ENCODE measurements around the gene TFCP2L1. TPM values are rescaled to one million over a fixed set of nuclear protein-coding genes. Genes with fewer than 3 reads are reported as not detected.

Gene TFCP2L1
- total RNA-seq, 1 experiment from 2014 or later = 18.4 TPM

DNA sequence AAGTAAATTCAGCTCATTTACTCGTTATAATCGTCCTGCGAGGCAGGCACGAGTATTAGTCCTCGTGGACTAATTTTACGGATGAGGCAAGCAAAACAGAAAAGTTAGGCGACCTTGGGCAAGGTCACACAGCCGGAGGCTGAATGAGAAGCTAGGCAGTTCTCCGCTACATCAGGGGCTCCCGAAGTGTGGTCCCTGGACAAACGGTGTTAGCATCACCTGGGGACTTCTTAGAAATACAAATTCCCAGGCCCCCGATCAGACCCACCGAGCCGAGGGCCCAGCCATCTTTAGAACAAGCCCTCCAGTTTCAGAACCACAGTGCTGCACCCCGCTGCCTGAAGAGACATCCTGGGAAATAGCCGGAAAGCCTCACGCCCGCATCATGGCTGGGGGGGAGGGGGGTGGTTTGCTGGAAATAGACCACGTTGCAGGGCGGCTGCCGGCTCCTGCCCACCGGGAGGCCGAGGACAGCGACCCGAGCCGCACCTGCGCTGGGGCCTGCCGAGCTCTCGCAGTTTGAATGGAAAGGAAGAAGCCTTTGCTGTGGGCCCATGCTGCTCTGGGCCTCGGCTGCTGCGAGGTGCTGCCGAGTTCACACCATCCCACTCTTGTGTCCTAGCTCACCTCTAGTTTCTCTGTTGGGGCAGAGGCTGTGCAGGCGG lies 72.2 kb downstream of the TFCP2L1 start:
- Histone ChIP-seq H3K4me3 (ENCODE audit: low read depth, low read length) (no peak overlapping the region), H3K4me1 (peaks cover 40% of the 10 kb centered on the region), H3K36me3 (ENCODE audit: control insufficient read depth, insufficient read depth, low read length) (no peaks in the 10 kb centered on the region), H3K27me3 (replicated peaks; ENCODE audit: control insufficient read depth, insufficient read depth, low read length) (no peaks in the 10 kb centered on the region), H3K9me3 (no peaks in the 10 kb centered on the region)
- H3K9me3 Mint-ChIP-seq (ENCODE audit: unreplicated experiment) = no peaks in the 10 kb centered on the region
- BruUV-seq (replicated peaks) = no TSS peak
- H3K36me3 Mint-ChIP-seq (ENCODE audit: insufficient read depth, unreplicated experiment) = peaks cover 8% of the 10 kb centered on the region
- no peak for DNase-seq
- POLR2A ChIA-PET = interaction anchor here (0.5 kb wide), 2 partner anchors 103 to 218 kb away, joined by 3 to 7 read pairs; no protein-coding TSS in a partner anchor
- intact Hi-C loops (cut with micrococcal nuclease; ENCODE audit: unreplicated experiment) = loop anchor here (5.0 kb wide), 1 partner anchor 85 kb away; no protein-coding TSS in a partner anchor
- TF ChIP-seq CTCF (IDR thresholded peaks at IDR 0.05; ENCODE audit: insufficient read depth in 1 of 2, low read depth in 1 of 2, low read length in 1 of 2, severe bottlenecking in 1 of 2, unreplicated experiment in 1 of 2) = no peak
- H3K27me3 Mint-ChIP-seq (ENCODE audit: insufficient read depth, unreplicated experiment) = no peaks in the 10 kb centered on the region
- H3K27ac Mint-ChIP-seq (ENCODE audit: unreplicated experiment) = no peak overlapping the region
- CTCF ChIA-PET = interaction anchor here (2.3 to 3.0 kb wide), 2 partner anchors 84 to 143 kb away, joined by 16 to 25 read pairs; no protein-coding TSS in a partner anchor
- H3K4me1 Mint-ChIP-seq (ENCODE audit: low read depth, unreplicated experiment) = peaks cover 29% of the 10 kb centered on the region
- H3K4me3 Mint-ChIP-seq (ENCODE audit: unreplicated experiment) = no peak overlapping the region

DNA sequence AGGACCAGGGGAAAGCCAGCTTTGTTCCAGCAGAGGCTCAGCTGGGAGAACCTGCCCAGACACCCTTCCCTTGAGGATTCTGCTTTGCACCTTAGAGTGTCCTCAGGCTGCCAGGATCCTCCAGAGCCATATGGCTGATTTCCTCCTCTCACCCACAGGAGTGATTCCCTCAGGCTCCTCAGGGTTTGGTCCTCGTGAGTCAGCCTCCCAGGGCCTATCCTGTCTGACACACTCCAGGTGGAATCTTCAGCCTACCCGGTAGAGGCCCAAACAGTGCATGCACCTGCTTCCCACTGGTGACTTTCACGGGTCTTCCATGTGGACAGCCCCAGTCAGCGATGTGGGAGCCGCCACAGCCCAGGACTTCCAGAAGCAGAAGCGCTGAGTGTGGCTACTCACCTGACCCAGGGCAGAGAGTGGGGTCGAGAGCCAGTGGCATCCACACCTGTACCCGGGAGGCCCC lies 73.3 kb downstream of the TFCP2L1 start:
- DNase-seq = no peak

More for the DNA sequence above, 73.3 kb downstream of the TFCP2L1 start:
- Mint-ChIP-seq H3K36me3 (ENCODE audit: insufficient read depth, unreplicated experiment) (peaks cover 8% of the 10 kb centered on the region), H3K27ac (ENCODE audit: unreplicated experiment) (peak overlapping the region; percentile 67), H3K9me3 (ENCODE audit: unreplicated experiment) (no peaks in the 10 kb centered on the region), H3K27me3 (ENCODE audit: insufficient read depth, unreplicated experiment) (no peaks in the 10 kb centered on the region), H3K4me3 (ENCODE audit: unreplicated experiment) (peak overlapping the region; percentile 42), H3K4me1 (ENCODE audit: low read depth, unreplicated experiment) (peaks cover 29% of the 10 kb centered on the region)
- H3K9me3 ChIP-seq = no peaks in the 10 kb centered on the region
- peaks cover 40% of the 10 kb centered on the region for H3K4me1 ChIP-seq
- no peak for TF ChIP-seq CTCF (IDR thresholded peaks at IDR 0.05; ENCODE audit: insufficient read depth in 1 of 2, low read depth in 1 of 2, low read length in 1 of 2, severe bottlenecking in 1 of 2, unreplicated experiment in 1 of 2)
- ChIA-PET CTCF (interaction anchor here (1.0 to 3.0 kb wide), 5 partner anchors 27 to 144 kb away, joined by 3 to 25 read pairs (median 6); no protein-coding TSS in a partner anchor), POLR2A (interaction anchor here (0.6 to 1.3 kb wide), 2 partner anchors 137 to 865 kb away, joined by 5 to 6 read pairs; no protein-coding TSS in a partner anchor)
- BruUV-seq (replicated peaks) = no TSS peak
- no peaks in the 10 kb centered on the region for H3K27me3 ChIP-seq (replicated peaks; ENCODE audit: control insufficient read depth, insufficient read depth, low read length)
- H3K36me3 ChIP-seq (ENCODE audit: control insufficient read depth, insufficient read depth, low read length) = no peaks in the 10 kb centered on the region
- intact Hi-C loops (cut with micrococcal nuclease; ENCODE audit: unreplicated experiment) = loop anchor here (1.0 to 5.0 kb wide), 5 partner anchors 27 to 123 kb away; no protein-coding TSS in a partner anchor
- no peak overlapping the region for H3K4me3 ChIP-seq (ENCODE audit: low read depth, low read length)

Data from Caco-2 (cell line).